HG02884 (cell line): ENCODE measurements around the gene DNER.

Experiments used
- ATAC-seq: cut with Tn5 transposase; IDR thresholded peaks from one replicate; pipeline ENCODE4 v1.9.1; 2021; ENCODE audit warnings: mild to moderate bottlenecking, moderate library complexity; ENCODE audit not compliant: unreplicated experiment

The DNER gene

GRCh38 chr2:229673676-229674075, 40.7 kb downstream of the DNER start:
- no peak for ATAC-seq

- ATAC-seq = no peak
These were observed 42.3 kb downstream of the DNER start for GRCh38 chr2:229672021-229672420.

- ATAC-seq = no peak
These were observed 44.5 kb downstream of the DNER start for GRCh38 chr2:229669841-229670240.

- no peak for ATAC-seq
These were observed 47.5 kb downstream of the DNER start for GRCh38 chr2:229666811-229667210.

GRCh38 chr2:229665158-229665557, 49.2 kb downstream of the DNER start:
- ATAC-seq = no peak

- no peak for ATAC-seq
These were observed 52.9 kb downstream of the DNER start for GRCh38 chr2:229661478-229661877.

- no peak for ATAC-seq
These were observed 53.4 kb downstream of the DNER start for GRCh38 chr2:229660951-229661350.

GRCh38 chr2:229660391-229660790, 54.0 kb downstream of the DNER start:
- ATAC-seq = no peak

GRCh38 chr2:229658004-229658403, 56.4 kb downstream of the DNER start:
- ATAC-seq = no peak

- no peak for ATAC-seq
These were observed 59.9 kb downstream of the DNER start for GRCh38 chr2:229654437-229654836.

- no peak for ATAC-seq
These were observed 60.8 kb downstream of the DNER start for GRCh38 chr2:229653531-229653930.

GRCh38 chr2:229652796-229653195, 61.6 kb downstream of the DNER start:
- no peak for ATAC-seq

- no peak for ATAC-seq
These were observed 63.5 kb downstream of the DNER start for GRCh38 chr2:229650901-229651300.

- no peak for ATAC-seq
These were observed 64.3 kb downstream of the DNER start for GRCh38 chr2:229650059-229650458.

- no peak for ATAC-seq
These were observed 68.1 kb downstream of the DNER start for GRCh38 chr2:229646186-229646723.

GRCh38 chr2:229642371-229642770, 72.0 kb downstream of the DNER start:
- no peak for ATAC-seq

- no peak for ATAC-seq
These were observed 72.7 kb downstream of the DNER start for GRCh38 chr2:229641676-229642075.

GRCh38 chr2:229640636-229641035, 73.7 kb downstream of the DNER start:
- no peak for ATAC-seq

- ATAC-seq = no peak
These were observed 77.8 kb downstream of the DNER start for GRCh38 chr2:229636571-229636970.

GRCh38 chr2:229635371-229635680, 79.0 kb downstream of the DNER start:
- ATAC-seq = no peak

GRCh38 chr2:229634601-229635370, 79.6 kb downstream of the DNER start:
- ATAC-seq = no peak

- no peak for ATAC-seq
These were observed 80.8 kb downstream of the DNER start for GRCh38 chr2:229633556-229633955.

GRCh38 chr2:229629039-229629438, 85.3 kb downstream of the DNER start:
- ATAC-seq = no peak
